ENCODE measurements around the gene PRUNE1. TPM values are rescaled to one million over a fixed set of nuclear protein-coding genes. Genes with fewer than 3 reads are reported as not detected.

The PRUNE1 gene
- total RNA-seq, 1 donor from 2014 or later, result 11.4 TPM

GRCh38 chr1:151007853-151008243 lies 401 bp upstream of the PRUNE1 start:
- DNase-seq, result no peak

DNA sequence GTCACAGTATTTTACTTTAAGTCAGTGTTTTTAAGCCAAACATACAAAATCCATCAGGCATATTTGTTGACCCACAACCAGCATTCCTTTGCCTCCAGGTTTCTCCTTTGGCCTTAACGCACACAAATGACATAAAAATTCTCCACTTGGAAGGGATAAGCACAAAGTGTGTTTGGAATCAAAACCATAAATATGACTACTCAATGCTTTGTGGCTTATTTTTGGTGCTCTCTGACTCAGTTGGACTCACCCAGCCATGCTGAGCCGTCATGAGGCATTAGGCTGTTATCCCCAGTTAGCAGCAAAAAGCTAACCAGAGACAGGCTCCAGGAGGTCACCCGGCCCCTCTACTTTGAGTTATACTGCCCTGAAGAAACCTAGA lies 948 bp downstream of the PRUNE1 start:
- DNase-seq, result no peak

- no peak for DNase-seq
Observed at GRCh38 chr1:151009674-151010345, 1.6 kb downstream of the PRUNE1 start.

DNA sequence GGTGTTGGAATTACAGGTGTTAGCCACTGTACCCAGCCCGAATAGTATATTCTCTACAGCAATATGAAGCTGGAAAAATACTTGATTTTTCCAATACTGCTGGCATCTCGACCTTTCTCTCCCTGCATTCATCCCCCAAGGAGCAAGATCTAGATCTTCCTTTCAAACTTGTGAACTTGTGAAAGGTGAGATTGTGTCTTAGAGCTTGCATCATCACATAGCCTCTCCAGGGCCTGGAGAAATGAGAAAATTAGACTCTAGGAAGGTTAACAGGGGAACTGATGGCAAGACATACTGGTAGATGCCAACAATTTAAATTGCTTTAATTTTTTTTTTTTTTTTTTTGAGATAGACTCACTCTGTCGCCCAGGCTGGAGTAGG lies 2.1 kb downstream of the PRUNE1 start:
- DNase-seq, result no peak

DNA sequence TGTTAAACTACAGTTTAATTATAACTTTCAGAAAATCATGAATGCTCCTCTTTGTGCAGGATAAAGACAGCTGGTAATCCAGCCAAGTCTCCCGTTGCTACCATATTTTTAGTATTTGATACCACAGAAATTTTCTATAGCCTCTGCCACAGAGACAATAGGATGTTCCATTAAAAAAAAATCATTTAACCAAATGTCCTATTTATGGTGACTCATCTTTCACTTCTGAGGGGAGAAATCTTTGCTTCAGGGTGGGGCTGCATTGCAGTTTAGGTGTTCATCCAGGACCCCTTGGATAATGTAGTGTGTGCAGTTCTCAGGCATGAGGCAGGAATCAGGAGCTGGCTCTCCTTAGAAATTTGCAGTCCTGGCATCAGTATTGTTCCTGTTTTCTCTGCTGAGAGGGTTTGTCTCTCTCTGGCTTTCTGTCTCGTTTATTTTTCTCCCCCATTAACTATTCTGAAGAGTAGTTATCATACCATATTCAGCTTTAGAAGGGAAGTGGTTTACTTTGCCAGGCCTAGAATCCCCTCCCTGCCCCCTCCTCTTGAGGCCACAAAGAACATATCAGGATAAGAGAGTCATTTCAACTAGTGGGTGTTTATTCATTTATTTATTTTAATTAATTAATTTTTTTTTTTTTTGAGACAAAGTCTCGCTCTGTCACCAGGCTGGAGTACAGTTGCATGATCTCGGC lies 3.1 kb downstream of the PRUNE1 start:
- DNase-seq, result no peak

- DNase-seq, result no peak
Observed at GRCh38 chr1:151012684-151013471, 4.6 kb downstream of the PRUNE1 start.

DNA sequence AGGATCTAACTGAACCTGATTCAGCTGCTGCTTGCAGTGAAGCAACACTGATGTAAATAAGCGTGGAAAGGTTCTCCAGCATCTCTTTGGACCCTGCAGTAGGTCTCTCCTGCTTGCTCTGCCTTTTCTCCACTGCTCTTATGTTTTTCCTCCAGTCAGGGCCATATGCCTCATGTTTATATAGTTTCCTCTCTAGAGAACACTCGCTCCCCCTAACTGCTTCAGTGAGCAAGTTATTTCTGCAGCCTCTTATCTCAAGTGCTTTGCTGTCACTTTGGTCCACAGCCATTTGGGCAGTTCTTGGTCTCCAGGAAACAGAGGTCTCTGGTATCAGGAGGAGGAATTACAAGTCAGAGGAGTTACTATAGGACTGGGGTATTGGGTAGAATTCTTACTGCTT lies 5.3 kb downstream of the PRUNE1 start:
- DNase-seq, result no peak

DNA sequence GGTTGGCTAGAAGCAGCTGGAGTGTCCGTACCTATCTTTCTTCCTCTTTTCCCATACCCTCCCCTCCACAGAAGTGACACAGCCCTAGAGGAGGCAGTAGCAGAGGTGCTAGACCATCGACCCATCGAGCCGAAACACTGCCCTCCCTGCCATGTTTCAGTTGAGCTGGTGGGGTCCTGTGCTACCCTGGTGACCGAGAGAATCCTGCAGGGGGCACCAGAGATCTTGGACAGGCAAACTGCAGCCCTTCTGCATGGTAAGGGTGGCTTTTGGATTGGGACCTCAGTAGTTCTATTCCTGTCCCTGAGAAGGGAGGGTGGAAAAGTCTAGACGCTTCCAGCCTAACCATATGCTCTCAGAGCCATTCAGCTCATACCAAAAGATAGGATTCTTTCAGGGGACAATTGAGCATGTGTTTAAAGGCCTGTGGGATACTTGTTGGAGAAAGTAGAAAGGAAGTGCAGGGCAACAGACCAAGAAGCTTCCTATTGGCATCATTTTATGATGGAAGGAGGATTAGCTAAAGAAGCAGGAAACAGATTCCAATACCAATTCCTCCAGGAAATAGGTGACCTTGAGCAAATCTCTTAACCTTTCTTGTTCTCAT lies 16.4 kb downstream of the PRUNE1 start:
- DNase-seq, result no peak

GRCh38 chr1:151026460-151026859 lies 18.2 kb downstream of the PRUNE1 start:
- no peak for DNase-seq

DNA sequence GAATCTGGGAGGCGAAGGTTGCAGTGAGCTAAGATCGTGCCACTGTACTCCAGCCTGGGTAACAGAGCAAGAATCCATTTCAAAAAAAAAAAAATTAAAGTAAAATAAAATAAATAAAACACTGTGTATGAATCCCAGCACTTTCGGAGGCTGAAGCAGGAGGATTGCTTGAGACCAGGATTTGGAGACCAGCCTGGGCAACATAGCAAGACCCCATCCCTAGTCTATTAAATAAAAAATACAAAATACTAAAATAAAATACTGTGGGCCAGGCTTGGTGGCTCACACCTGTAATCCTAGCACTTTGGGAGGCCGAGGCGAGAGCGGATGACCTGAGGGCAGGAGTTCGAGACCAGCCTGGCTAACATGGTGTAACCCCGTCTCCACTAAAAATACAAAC lies 23.9 kb downstream of the PRUNE1 start:
- DNase-seq, result no peak

GRCh38 chr1:151035167-151035566 lies 26.9 kb downstream of the PRUNE1 start:
- DNase-seq, result no peak

- no peak for DNase-seq
Observed at GRCh38 chr1:151036356-151036755, 28.1 kb downstream of the PRUNE1 start, which contains the start of gene BNIPL. Gene BNIPL (plus strand): TSS chr1:151036586. CDS start chr1:151036726, 140 bp downstream.

DNA sequence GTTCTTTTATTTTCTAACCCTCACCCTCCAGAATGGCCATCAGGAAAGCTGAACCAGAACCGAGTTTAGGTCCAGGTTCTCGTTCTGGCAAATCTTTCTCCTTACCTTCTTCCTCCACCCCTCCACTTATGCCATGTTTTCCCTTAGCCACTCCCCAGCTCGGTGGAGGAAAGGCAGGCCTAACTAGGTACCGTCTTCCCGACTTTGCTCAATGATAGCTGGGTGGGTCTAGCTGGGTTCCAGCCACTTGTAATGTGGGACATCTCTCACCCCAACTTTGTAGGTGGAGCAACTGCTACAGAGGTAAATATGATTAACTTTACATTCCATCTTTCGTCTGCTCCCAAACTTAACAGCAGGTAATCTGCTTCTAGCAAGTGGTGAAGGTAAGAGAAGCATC lies 28.8 kb downstream of the PRUNE1 start:
- DNase-seq, result no peak

DNA sequence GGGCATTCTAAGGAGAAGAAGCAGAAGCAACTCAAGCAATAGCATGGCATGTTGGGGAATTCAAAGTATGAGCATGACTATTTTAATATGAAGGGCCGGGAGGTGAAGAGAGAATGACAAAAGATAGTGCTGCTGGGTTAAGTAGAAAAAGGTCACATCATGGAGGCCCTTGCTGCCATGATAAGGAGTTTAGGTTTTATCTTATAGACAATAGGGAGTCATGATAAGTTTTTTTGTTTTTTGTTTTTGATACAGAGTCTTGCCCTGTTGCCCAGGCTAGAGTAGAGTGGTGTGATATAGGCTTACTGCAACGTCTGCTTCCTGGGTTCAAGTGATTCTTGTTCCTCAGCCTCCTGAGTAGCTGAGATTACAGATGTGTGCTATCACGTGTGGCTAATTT lies 31.3 kb downstream of the PRUNE1 start:
- DNase-seq, result no peak

DNA sequence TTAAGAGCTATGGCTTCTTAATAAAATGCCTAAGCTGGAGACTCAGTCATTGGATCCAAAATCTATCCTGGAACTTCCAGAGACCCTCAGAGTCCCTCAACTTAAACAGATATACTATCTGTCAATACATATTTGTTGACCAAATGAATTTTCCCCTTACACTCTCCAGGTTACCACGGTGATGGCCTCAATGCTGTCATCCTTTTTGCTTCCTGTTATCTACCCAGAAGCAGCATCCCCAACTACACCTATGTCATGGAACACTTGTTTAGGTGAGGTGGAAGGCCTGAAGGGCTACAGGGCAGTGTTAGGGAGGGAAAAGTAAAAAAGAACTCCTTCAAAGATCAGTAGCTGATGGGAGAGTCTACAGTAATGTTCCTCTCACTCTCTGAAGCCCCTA lies 34.9 kb downstream of the PRUNE1 start:
- no peak for DNase-seq

- DNase-seq, result peak; percentile 35
Observed at GRCh38 chr1:151047591-151047924, 39.3 kb downstream of the PRUNE1 start, which contains the start of gene C1orf56. Gene C1orf56 (plus strand): TSS chr1:151047751. CDS start chr1:151047848, 97 bp downstream.

- peak; percentile 27 for DNase-seq
Observed at GRCh38 chr1:151047925-151048644, 39.8 kb downstream of the PRUNE1 start.

- no peak for DNase-seq
Observed at GRCh38 chr1:151048645-151049032, 40.4 kb downstream of the PRUNE1 start.

GRCh38 chr1:151049458-151049857 lies 41.2 kb downstream of the PRUNE1 start:
- DNase-seq, result no peak

GRCh38 chr1:151050051-151050688 lies 41.9 kb downstream of the PRUNE1 start:
- no peak for DNase-seq

GRCh38 chr1:151051356-151052009 lies 43.2 kb downstream of the PRUNE1 start:
- DNase-seq, result no peak

Data from skin of body (tissue), 2 donors.